Duodenal mucosa (tissue), 2 donors: Measurements from ENCODE around the gene TMEM95.

Experiments
- H3K27ac ChIP-seq: one replicate; pipeline ENCODE4 v1.7.0; 2013; ENCODE audit warnings: low read depth, low read length
- H3K27me3 ChIP-seq, 2 donors: one replicate each; pipeline ENCODE4 v1.7.0; 2013; ENCODE audit warnings: low read length in 2 of 2, control low read depth in 1 of 2; ENCODE audit not compliant: insufficient read depth in 2 of 2, control insufficient read depth in 1 of 2
- H3K36me3 ChIP-seq, 2 donors: one replicate each; pipeline ENCODE4 v1.7.0; 2013; ENCODE audit warnings: low read length in 2 of 2, control low read depth in 1 of 2; ENCODE audit not compliant: insufficient read depth in 2 of 2, control insufficient read depth in 1 of 2
- H3K4me1 ChIP-seq, 2 donors: one replicate each; pipeline ENCODE4 v1.7.0; 2013; ENCODE audit warnings: low read length in 2 of 2, control low read depth in 1 of 2; ENCODE audit not compliant: insufficient read depth in 2 of 2, control insufficient read depth in 1 of 2
- H3K4me3 ChIP-seq, 2 donors: one replicate each; pipeline ENCODE4 v1.7.0; 2013; ENCODE audit warnings: low read length in 2 of 2, low read depth in 1 of 2
- H3K9ac ChIP-seq, 2 donors: one replicate each; pipeline ENCODE4 v1.7.0; 2013; ENCODE audit warnings: low read length in 2 of 2, low read depth in 1 of 2
- H3K9me3 ChIP-seq, 2 donors: one replicate each; pipeline ENCODE4 v1.7.0; 2013; ENCODE audit warnings: low read length in 2 of 2, control low read depth in 1 of 2; ENCODE audit not compliant: control insufficient read depth in 1 of 2

The TMEM95 gene, protein sequence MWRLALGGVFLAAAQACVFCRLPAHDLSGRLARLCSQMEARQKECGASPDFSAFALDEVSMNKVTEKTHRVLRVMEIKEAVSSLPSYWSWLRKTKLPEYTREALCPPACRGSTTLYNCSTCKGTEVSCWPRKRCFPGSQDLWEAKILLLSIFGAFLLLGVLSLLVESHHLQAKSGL

DNA sequence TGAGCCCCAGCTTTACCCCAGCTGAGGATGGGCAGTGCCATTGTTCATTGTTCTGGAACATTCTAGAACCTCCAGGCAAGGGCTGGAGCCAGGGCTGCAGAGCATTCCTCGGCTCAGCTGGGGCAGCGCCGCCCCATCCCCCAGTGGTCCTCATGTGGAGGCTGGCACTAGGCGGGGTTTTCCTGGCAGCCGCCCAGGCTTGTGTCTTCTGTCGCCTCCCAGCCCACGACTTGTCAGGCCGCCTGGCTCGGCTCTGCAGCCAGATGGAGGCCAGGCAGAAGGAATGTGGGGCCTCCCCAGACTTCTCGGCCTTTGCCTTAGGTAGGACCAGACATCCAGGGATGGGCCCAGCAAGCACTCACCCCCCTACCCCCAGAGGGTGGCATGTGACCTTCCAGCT lies at the start of gene TMEM95:
Gene TMEM95, plus strand, starts transcription at position 104 of the 400 bp plus-strand sequence. Its CDS starts 49 bp downstream, at position 153.
- Histone ChIP-seq H3K36me3 (no peaks in the 10 kb centered on the region), H3K9me3 (no peaks in the 10 kb centered on the region), H3K4me1 (peaks cover 11 to 32% of the 10 kb centered on the region in 2 donors), H3K27ac (no peak within 1 kb of the TSS), H3K9ac (no peak within 1 kb of the TSS), H3K27me3 (no peaks in the 10 kb centered on the region), H3K4me3 (no peak within 1 kb of the TSS)

- no peaks in the 10 kb centered on the region for H3K27me3 ChIP-seq
- H3K27ac ChIP-seq, result peak within 1 kb of the TSS; percentile 98
- peaks cover 26% of the 10 kb centered on the region in 2 donors for H3K36me3 ChIP-seq
- H3K4me1 ChIP-seq, result peaks cover 17 to 20% of the 10 kb centered on the region in 2 donors
- H3K9me3 ChIP-seq, result no peaks in the 10 kb centered on the region
- peak within 1 kb of the TSS; percentile 90 to 94 for H3K9ac ChIP-seq
- H3K4me3 ChIP-seq, result peak within 1 kb of the TSS; percentile 82 to 87
These were observed 47.9 kb upstream of the TMEM95 start, which contains the start of gene EIF5A for GRCh38 chr17:7306911-7307685. Gene EIF5A, plus strand, starts transcription at chr17:7307628. Its CDS starts 2,008 bp downstream, at chr17:7309636.

DNA sequence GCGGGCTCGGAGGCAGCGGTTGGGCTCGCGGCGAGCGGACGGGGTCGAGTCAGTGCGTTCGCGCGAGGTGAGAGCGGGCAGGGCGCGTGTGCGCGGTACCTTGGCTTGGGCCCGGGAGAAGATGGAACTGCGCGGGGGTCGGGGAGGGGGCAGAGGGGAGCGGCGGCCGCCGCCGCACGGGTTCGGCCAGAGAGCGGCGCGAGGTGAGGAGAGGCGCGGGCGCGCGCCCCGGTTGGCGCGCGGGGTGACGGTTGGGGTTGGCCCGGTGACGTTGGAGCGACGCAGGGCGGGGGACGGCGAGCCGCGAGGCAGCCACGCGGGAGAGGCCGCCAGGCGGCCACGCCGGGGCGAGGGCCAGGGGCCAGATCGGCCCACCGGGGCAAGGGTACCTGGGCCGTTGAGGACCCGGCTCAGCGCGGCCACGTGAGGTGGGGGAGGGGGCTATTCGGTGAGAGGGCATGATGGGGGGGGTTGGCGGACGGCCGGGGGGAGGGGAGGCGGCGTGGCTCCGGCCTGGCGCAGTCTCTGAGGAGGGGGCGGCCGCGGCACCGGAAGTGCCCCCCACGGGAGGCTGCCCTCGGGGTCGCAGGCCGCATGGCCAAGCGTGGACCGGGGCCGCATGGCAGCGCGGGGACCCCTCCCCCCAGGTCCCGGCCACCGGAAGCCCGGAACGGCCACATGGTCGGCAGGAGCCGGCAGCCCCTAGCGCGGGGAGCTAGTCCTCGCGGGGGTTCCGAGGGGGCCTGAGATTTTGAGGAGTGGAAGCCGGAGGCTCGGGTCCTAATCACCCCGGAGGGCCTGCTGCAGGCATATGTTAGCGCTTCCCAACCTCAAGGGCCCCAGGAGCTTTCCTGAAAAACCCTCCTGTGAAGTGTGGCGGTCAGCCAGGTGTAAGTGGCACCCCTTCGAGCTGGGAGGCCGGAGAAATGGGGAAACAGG lies 47.0 kb upstream of the TMEM95 start:
- Histone ChIP-seq H3K36me3 (peaks cover 33 to 35% of the 10 kb centered on the region in 2 donors), H3K4me1 (peaks cover 19 to 20% of the 10 kb centered on the region in 2 donors), H3K27ac (peak overlapping the region; percentile 98), H3K27me3 (no peaks in the 10 kb centered on the region), H3K4me3 (peak overlapping the region; percentile 82 to 87), H3K9me3 (no peaks in the 10 kb centered on the region), H3K9ac (peak overlapping the region; percentile 90 to 94)

DNA sequence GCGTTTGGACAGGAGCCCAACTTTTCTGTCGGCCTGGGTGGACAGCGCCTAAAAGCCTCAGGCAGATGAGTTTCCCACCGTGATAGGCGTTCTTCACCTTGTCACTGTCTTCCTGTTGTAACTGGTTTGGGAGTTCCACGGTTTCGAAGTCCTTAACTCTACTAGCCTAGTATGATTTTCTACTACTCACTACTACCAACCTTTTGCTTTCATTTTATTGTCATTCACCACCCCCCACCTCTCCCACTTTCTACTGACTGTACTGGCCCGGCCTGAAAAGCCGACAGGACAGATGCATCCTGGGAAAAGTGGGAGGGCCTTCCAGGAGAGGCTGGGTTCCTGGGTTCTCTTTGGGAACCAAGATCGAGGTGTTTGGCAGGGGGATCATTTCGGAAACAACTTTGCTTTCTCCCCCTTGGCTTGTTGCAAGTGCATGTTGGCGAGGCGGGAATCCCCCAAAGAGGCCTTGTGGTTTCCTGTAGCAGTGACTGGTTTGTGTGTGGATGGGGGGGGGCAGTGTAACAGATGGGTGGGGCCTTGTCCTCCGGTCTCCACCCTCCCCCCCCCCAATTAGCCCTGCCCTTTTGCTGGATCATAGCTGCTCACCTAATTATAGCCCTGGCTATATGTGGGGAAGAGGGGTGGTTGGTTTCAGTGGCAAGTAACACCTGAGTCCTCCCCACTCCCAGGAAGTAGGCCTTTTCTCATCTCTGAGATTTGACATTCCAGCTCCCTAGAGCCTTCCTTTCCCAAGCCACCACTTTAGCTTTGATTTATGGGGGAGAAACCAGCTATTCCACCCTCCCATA lies 46.1 kb upstream of the TMEM95 start:
- H3K27ac ChIP-seq, result peak overlapping the region; percentile 98
- H3K27me3 ChIP-seq, result no peaks in the 10 kb centered on the region
- H3K36me3 ChIP-seq, result peaks cover 42 to 43% of the 10 kb centered on the region in 2 donors
- H3K9ac ChIP-seq, result peak overlapping the region; percentile 90 to 94
- peaks cover 24 to 28% of the 10 kb centered on the region in 2 donors for H3K4me1 ChIP-seq
- peak overlapping the region; percentile 82 to 87 for H3K4me3 ChIP-seq
- H3K9me3 ChIP-seq, result no peaks in the 10 kb centered on the region

DNA sequence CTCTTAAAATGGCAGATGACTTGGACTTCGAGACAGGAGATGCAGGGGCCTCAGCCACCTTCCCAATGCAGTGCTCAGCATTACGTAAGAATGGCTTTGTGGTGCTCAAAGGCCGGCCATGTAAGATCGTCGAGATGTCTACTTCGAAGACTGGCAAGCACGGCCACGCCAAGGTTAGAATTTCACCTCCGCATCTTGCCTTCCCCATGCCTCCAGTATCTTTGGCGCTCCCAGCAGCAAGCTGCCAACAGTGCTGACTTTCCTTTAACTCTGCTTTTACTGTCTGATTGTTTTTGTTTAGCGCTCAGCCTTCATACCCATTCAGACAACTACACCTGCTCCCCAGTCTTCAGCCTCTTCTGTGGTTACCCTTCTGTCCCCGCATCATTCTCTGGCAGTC lies 45.3 kb upstream of the TMEM95 start:
- no peak overlapping the region for H3K27ac ChIP-seq

GRCh38 chr17:7311110-7311705 lies 43.7 kb upstream of the TMEM95 start:
- Histone ChIP-seq H3K27ac (no peak overlapping the region), H3K4me1 (peaks cover 41% of the 10 kb centered on the region in 2 donors)

More for the DNA sequence above, 45.3 kb upstream of the TMEM95 start:
- Histone ChIP-seq H3K9me3 (no peaks in the 10 kb centered on the region), H3K36me3 (peaks cover 45 to 48% of the 10 kb centered on the region in 2 donors), H3K27me3 (no peaks in the 10 kb centered on the region), H3K4me3 (peak overlapping the region; percentile 82 to 87), H3K9ac (no peak overlapping the region), H3K4me1 (peaks cover 32 to 36% of the 10 kb centered on the region in 2 donors)

GRCh38 chr17:7312432-7313087 lies 42.4 kb upstream of the TMEM95 start:
- peaks cover 41% of the 10 kb centered on the region in 2 donors for H3K4me1 ChIP-seq
- peaks cover 45 to 55% of the 10 kb centered on the region in 2 donors for H3K36me3 ChIP-seq
- no peak overlapping the region for H3K27ac ChIP-seq
- H3K4me3 ChIP-seq, result no peak overlapping the region
- no peaks in the 10 kb centered on the region for H3K9me3 ChIP-seq
- H3K27me3 ChIP-seq, result no peaks in the 10 kb centered on the region
- H3K9ac ChIP-seq, result no peak overlapping the region

More at GRCh38 chr17:7311110-7311705, 43.7 kb upstream of the TMEM95 start:
- H3K4me3 ChIP-seq, result no peak overlapping the region
- H3K36me3 ChIP-seq, result peaks cover 45 to 48% of the 10 kb centered on the region in 2 donors
- no peak overlapping the region for H3K9ac ChIP-seq
- no peaks in the 10 kb centered on the region for H3K27me3 ChIP-seq
- H3K9me3 ChIP-seq, result no peaks in the 10 kb centered on the region

DNA sequence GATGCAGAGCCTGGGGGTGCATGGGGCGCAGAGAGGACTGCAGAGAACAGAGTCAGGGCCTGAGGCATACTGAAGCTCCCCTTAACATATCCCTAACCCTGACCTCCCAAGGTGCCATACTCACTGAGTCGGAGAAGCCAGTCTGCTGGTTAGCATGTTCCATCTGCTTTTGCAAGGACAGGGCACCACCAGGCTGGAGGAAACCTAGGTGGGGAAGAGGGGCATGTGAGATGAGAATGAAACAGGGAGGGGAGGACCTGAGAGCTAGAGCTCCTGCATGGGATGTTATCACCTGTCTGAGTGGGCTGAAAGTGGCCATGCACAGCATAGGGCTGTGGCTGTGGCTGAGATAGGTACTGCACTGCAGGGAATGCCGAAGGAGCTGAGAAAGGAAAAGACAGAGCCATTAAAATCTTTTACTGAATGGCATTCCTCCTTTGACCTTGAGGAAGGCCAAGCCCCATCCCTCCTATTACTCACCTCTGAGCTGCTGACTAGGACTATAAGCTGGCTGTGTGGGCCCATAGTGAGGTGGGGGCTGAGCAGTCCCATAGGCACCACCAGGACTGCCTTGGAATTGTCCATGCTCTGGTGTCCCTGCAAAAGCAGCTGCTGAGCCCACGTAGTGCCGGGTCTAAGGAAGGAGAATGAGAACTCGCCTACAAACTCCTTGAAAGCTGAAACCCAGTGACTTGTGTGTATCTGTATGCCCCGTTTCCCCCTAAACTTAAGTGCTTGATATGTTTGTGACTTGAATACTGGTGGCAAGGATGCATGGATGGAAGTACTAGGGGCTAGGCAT lies 41.7 kb upstream of the TMEM95 start:
- Histone ChIP-seq H3K9me3 (no peaks in the 10 kb centered on the region), H3K9ac (peak overlapping the region in 1 of 2 donors; percentile 21), H3K4me3 (no peak overlapping the region), H3K27ac (no peak overlapping the region), H3K4me1 (peaks cover 41 to 43% of the 10 kb centered on the region in 2 donors), H3K36me3 (peaks cover 52 to 62% of the 10 kb centered on the region in 2 donors), H3K27me3 (no peaks in the 10 kb centered on the region)
